ENCODE measurements around the gene KAT6B.

Gene KAT6B

GRCh38 chr10:74814797-74815196 is 11.6 kb upstream of the KAT6B start:
- TF ChIP-seq ZFX (IDR thresholded peaks at IDR 0.05; ENCODE audit: borderline replicate concordance) = no peak
- H3K27ac ChIP-seq = no peak overlapping the region

- H3K27ac ChIP-seq = no peak overlapping the region
- TF ChIP-seq CTCF (IDR thresholded peaks at IDR 0.05) = no peak
- no peak for TF ChIP-seq ZFX (IDR thresholded peaks at IDR 0.05; ENCODE audit: borderline replicate concordance)
These were observed 9.4 kb upstream of the KAT6B start for GRCh38 chr10:74816824-74817498.

GRCh38 chr10:74821501-74821900 is 4.9 kb upstream of the KAT6B start:
- TF ChIP-seq CTCF (IDR thresholded peaks at IDR 0.05) (no peak), ZFX (IDR thresholded peaks at IDR 0.05; ENCODE audit: borderline replicate concordance) (no peak)
- H3K27ac ChIP-seq = peak overlapping the region; percentile 53

GRCh38 chr10:74822101-74822500 is 4.3 kb upstream of the KAT6B start:
- H3K27ac ChIP-seq = peak overlapping the region; percentile 53
- TF ChIP-seq ZFX (IDR thresholded peaks at IDR 0.05; ENCODE audit: borderline replicate concordance) (no peak), CTCF (IDR thresholded peaks at IDR 0.05) (no peak)

GRCh38 chr10:74822521-74823089 is 3.8 kb upstream of the KAT6B start:
- peak overlapping the region; percentile 53 for H3K27ac ChIP-seq
- TF ChIP-seq CTCF (IDR thresholded peaks at IDR 0.05) = no peak

GRCh38 chr10:74823791-74824183 is 2.6 kb upstream of the KAT6B start:
- peak overlapping the region; percentile 88 for H3K27ac ChIP-seq

GRCh38 chr10:74824184-74824899 is 2.1 kb upstream of the KAT6B start:
- H3K27ac ChIP-seq = peak overlapping the region; percentile 88
- TF ChIP-seq CTCF (IDR thresholded peaks at IDR 0.05) (no peak), ZFX (IDR thresholded peaks at IDR 0.05; ENCODE audit: borderline replicate concordance) (no peak)

More at GRCh38 chr10:74823791-74824183, 2.6 kb upstream of the KAT6B start:
- TF ChIP-seq CTCF (IDR thresholded peaks at IDR 0.05) (no peak), ZFX (IDR thresholded peaks at IDR 0.05; ENCODE audit: borderline replicate concordance) (no peak)

Data from 22Rv1 (cell line).